Stimulated activated CD4-positive, alpha-beta T cell treated with anti-CD3 and anti-CD28 coated beads, Interleukin-1b, Interleukin-23, amount 100 ng/mL, for 4 hours (primary cell): ENCODE data around the gene DMRTC1.
"Not testable (repeated sequence)": the region's sequence is repeated elsewhere in the genome, so short reads cannot be mapped to it uniquely, and the experiment has no call there.

Source experiments
- DNase-seq, 2 donors: peaks; one replicate each; pipeline ENCODE4 v3.0.0-alpha.2; 2020; ENCODE audit warnings: low read depth in 2 of 2

DMRTC1 gene

GRCh38 chrX:72943819-72944169 is at the start of gene DMRTC1:
DMRTC1 (minus strand) TSS chrX:72943837; CDS start chrX:72875694, 68,143 bp downstream.
- not testable (repeated sequence) for DNase-seq

GRCh38 chrX:72980894-72981469 is 37.3 kb upstream of the DMRTC1 start:
- DNase-seq: not testable (repeated sequence)

- not testable (repeated sequence) for DNase-seq
Measured at GRCh38 chrX:72974885-72975284, 31.2 kb upstream of the DMRTC1 start.

GRCh38 chrX:72971859-72972258 is 28.2 kb upstream of the DMRTC1 start:
- DNase-seq: not testable (repeated sequence)

- DNase-seq: not testable (repeated sequence)
Measured at GRCh38 chrX:72959971-72960370, 16.3 kb upstream of the DMRTC1 start.

- not testable (repeated sequence) for DNase-seq
Measured at GRCh38 chrX:72943035-72943818, 410 bp downstream of the DMRTC1 start.

GRCh38 chrX:72942272-72942671 is 1.4 kb downstream of the DMRTC1 start:
- DNase-seq: not testable (repeated sequence)

- DNase-seq: not testable (repeated sequence)
Measured at GRCh38 chrX:72937906-72938305, 5.7 kb downstream of the DMRTC1 start, which contains the start of gene FAM236A. FAM236A (plus strand) TSS chrX:72938206; CDS start chrX:72938263, 57 bp downstream.

- DNase-seq: not testable (repeated sequence)
Measured at GRCh38 chrX:72936882-72937455, 6.7 kb downstream of the DMRTC1 start.

- DNase-seq: not testable (repeated sequence)
Measured at GRCh38 chrX:72936455-72936854, 7.2 kb downstream of the DMRTC1 start.

- not testable (repeated sequence) for DNase-seq
Measured at GRCh38 chrX:72932283-72932682, 11.4 kb downstream of the DMRTC1 start.

GRCh38 chrX:72916096-72916495 is 27.5 kb downstream of the DMRTC1 start:
- DNase-seq: not testable (repeated sequence)

- not testable (repeated sequence) for DNase-seq
Measured at GRCh38 chrX:72912315-72912714, 31.3 kb downstream of the DMRTC1 start, which contains the start of gene FAM236C. FAM236C (plus strand) TSS chrX:72912615; CDS start chrX:72912715, 100 bp downstream.

GRCh38 chrX:72889740-72890139 is 53.9 kb downstream of the DMRTC1 start:
- DNase-seq: not testable (repeated sequence)

- not testable (repeated sequence) for DNase-seq
Measured at GRCh38 chrX:72882898-72883297, 60.7 kb downstream of the DMRTC1 start.

GRCh38 chrX:72837532-72837931 is 106.1 kb downstream of the DMRTC1 start:
- DNase-seq: not testable (repeated sequence)

GRCh38 chrX:72830701-72831100 is 112.9 kb downstream of the DMRTC1 start:
- not testable (repeated sequence) for DNase-seq
